Measurements from ENCODE around the gene DNAJA3. TPM values are rescaled to one million over a fixed set of nuclear protein-coding genes. Genes with fewer than 3 reads are reported as not detected.
A peak's percentile ranks its signal among the peaks of the same experiment; 100 is the strongest.

Gene DNAJA3
- total RNA-seq, 2 experiments from 2014 or later: 17.2 to 18.8 TPM

DNA sequence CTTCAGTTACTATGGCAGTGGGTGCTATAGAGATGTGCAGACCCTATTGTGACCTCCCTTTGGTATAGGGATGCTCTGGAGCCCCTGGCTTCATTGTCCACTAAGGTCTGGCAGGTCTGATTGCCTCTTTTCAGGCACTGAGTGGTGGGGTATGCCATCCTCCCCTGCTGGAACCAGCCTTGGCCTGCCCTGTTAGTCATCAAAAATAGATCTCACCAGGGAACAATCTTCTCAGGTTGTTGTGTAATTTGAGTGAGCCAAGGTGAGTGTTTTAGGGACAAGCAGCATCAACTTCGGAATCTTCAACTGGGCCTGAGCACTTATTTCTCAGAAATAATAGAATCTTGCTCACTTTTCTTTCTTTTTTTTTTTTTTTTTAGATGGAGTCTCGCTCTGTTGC, 70.1 kb downstream of the DNAJA3 start:
- CTCF ChIA-PET: no interaction called here
- peaks cover 82% of the 10 kb centered on the region for H3K4me1 ChIP-seq (ENCODE audit: insufficient read depth, low read length)
- no peak overlapping the region for H3K4me3 ChIP-seq (ENCODE audit: low read length)
- peaks cover 61% of the 10 kb centered on the region for H3K36me3 Mint-ChIP-seq (ENCODE audit: low read depth)
- no peak overlapping the region for H3K27ac ChIP-seq (ENCODE audit: low read depth in 1 of 2, low read length in 2 of 2)
- TF ChIP-seq, protein P1, sequence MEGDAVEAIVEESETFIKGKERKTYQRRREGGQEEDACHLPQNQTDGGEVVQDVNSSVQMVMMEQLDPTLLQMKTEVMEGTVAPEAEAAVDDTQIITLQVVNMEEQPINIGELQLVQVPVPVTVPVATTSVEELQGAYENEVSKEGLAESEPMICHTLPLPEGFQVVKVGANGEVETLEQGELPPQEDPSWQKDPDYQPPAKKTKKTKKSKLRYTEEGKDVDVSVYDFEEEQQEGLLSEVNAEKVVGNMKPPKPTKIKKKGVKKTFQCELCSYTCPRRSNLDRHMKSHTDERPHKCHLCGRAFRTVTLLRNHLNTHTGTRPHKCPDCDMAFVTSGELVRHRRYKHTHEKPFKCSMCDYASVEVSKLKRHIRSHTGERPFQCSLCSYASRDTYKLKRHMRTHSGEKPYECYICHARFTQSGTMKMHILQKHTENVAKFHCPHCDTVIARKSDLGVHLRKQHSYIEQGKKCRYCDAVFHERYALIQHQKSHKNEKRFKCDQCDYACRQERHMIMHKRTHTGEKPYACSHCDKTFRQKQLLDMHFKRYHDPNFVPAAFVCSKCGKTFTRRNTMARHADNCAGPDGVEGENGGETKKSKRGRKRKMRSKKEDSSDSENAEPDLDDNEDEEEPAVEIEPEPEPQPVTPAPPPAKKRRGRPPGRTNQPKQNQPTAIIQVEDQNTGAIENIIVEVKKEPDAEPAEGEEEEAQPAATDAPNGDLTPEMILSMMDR (IDR thresholded peaks at IDR 0.05): no peak
- no peaks in the 10 kb centered on the region for H3K9me3 Mint-ChIP-seq
- POLR2A ChIA-PET: interaction anchor here (2.2 kb wide), 1 partner anchor 10 kb away, joined by 9 read pairs; no protein-coding TSS in a partner anchor
- ATAC-seq (ENCODE audit: poor library complexity) (no peak), DNase-seq (no peak)
- intact Hi-C loops (cut with DNase I, micrococcal nuclease): no loop called here
- H3K27ac Mint-ChIP-seq: peak overlapping the region; percentile 87
- H3K36me3 ChIP-seq (ENCODE audit: insufficient read depth, low read length): peaks cover 41% of the 10 kb centered on the region
- no peaks in the 10 kb centered on the region for H3K9me3 ChIP-seq (ENCODE audit: control insufficient read depth in 1 of 2, insufficient read depth in 1 of 2, low read length in 2 of 2)
- no peak overlapping the region for H3K4me3 Mint-ChIP-seq
- no peaks in the 10 kb centered on the region for H3K27me3 Mint-ChIP-seq
- peaks cover 88% of the 10 kb centered on the region for H3K4me1 Mint-ChIP-seq (ENCODE audit: low read depth)
- H3K27me3 ChIP-seq (ENCODE audit: control insufficient read depth in 1 of 2, insufficient read depth in 2 of 2, low read length in 2 of 2): no peaks in the 10 kb centered on the region

DNA sequence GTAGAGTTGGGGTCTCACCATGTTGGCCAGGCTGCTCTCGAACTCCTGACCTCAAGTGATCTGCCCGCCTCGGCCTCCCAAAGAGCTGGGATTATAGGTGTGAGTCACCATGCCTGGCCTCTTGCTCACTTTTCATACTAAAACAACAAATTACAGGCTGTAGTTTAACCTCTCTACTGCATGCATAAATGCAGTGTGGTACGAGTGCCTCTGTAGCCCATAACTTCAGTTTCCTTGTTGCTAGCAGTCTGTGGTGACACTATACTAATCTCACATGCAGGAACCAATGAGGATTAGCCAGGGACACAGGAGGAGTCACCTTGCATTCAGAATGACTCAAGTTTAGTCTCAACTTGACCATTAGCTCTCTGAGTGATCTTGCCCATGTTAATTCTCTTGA, 70.6 kb downstream of the DNAJA3 start:
- Histone ChIP-seq H3K27me3 (ENCODE audit: control insufficient read depth in 1 of 2, insufficient read depth in 2 of 2, low read length in 2 of 2) (no peaks in the 10 kb centered on the region), H3K36me3 (ENCODE audit: insufficient read depth, low read length) (peaks cover 36% of the 10 kb centered on the region), H3K4me3 (ENCODE audit: low read length) (no peak overlapping the region), H3K9me3 (ENCODE audit: control insufficient read depth in 1 of 2, insufficient read depth in 1 of 2, low read length in 2 of 2) (no peaks in the 10 kb centered on the region), H3K4me1 (ENCODE audit: insufficient read depth, low read length) (peaks cover 82% of the 10 kb centered on the region), H3K27ac (ENCODE audit: low read depth in 1 of 2, low read length in 2 of 2) (no peak overlapping the region)
- no peak for DNase-seq
- ATAC-seq (ENCODE audit: poor library complexity): no peak
- no peaks in the 10 kb centered on the region for H3K27me3 Mint-ChIP-seq
- intact Hi-C loops (cut with DNase I, micrococcal nuclease): no loop called here
- H3K4me3 Mint-ChIP-seq: no peak overlapping the region
- POLR2A ChIA-PET: interaction anchor here (2.2 kb wide), 1 partner anchor 9 kb away, joined by 9 read pairs; no protein-coding TSS in a partner anchor
- H3K36me3 Mint-ChIP-seq (ENCODE audit: low read depth): peaks cover 57% of the 10 kb centered on the region
- no peaks in the 10 kb centered on the region for H3K9me3 Mint-ChIP-seq
- CTCF ChIA-PET: interaction anchor here (7.1 kb wide), 1 partner anchor 19 kb away, joined by 54 read pairs; the partner anchor contains the start of gene HMOX2
- peak overlapping the region; percentile 87 for H3K27ac Mint-ChIP-seq
- TF ChIP-seq, protein P1 (IDR thresholded peaks at IDR 0.05): no peak
- peaks cover 88% of the 10 kb centered on the region for H3K4me1 Mint-ChIP-seq (ENCODE audit: low read depth)

DNA sequence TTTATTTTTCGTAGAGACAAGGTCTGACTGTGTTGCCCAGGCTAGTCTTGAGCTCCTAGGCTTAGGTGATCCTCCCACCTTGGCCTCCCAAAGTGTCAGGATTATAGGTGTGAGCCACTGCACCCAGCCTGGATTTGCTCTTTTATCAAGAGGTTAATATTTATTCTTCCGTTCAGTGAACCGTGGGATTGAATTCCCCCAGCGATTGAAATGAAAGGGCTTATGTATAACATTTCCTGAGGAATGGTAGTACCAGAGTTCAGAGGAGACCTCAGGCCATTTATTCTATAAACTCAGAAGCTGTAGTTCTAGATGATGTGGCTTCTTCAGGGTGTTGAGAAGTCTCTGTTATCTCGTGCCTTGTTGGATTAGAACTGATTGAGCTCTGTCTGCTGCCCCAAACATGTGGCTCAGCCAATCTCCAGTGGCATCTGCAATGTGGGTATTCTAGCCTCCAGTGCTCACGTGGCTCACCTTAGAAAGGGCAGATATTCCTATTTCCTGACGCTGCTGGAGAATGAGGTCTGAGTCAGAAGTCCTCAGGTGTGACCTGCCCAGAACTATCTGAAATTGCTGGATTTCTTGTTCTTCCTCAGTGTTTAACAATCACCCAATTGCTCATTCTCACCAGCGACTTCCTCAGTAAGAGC, 73.0 kb downstream of the DNAJA3 start:
- H3K27ac ChIP-seq (ENCODE audit: low read depth in 1 of 2, low read length in 2 of 2): no peak overlapping the region
- ChIA-PET CTCF (interaction anchor here (2.1 to 7.1 kb wide), 2 partner anchors 10 to 22 kb away, joined by 5 to 54 read pairs; partner anchors contain the start of gene HMOX2), POLR2A (interaction anchor here (1.4 to 4.9 kb wide), 3 partner anchors 10 to 82 kb away, joined by 3 to 66 read pairs (median 7); partner anchors contain the start of genes CDIP1 and CORO7)
- peaks cover 92% of the 10 kb centered on the region for H3K4me1 Mint-ChIP-seq (ENCODE audit: low read depth)
- DNase-seq (no peak), ATAC-seq (ENCODE audit: poor library complexity) (no peak)
- TF ChIP-seq, protein P1 (IDR thresholded peaks at IDR 0.05): no peak
- peak overlapping the region; percentile 38 for H3K4me3 Mint-ChIP-seq
- H3K9me3 ChIP-seq (ENCODE audit: control insufficient read depth in 1 of 2, insufficient read depth in 1 of 2, low read length in 2 of 2): no peaks in the 10 kb centered on the region
- H3K27me3 Mint-ChIP-seq: no peaks in the 10 kb centered on the region
- peak overlapping the region; percentile 97 for H3K27ac Mint-ChIP-seq
- H3K36me3 Mint-ChIP-seq (ENCODE audit: low read depth): peaks cover 54% of the 10 kb centered on the region
- intact Hi-C loops (cut with DNase I, micrococcal nuclease): no loop called here
- no peaks in the 10 kb centered on the region for H3K9me3 Mint-ChIP-seq
- peaks cover 28% of the 10 kb centered on the region for H3K36me3 ChIP-seq (ENCODE audit: insufficient read depth, low read length)
- H3K4me1 ChIP-seq (ENCODE audit: insufficient read depth, low read length): peaks cover 80% of the 10 kb centered on the region
- no peaks in the 10 kb centered on the region for H3K27me3 ChIP-seq (ENCODE audit: control insufficient read depth in 1 of 2, insufficient read depth in 2 of 2, low read length in 2 of 2)
- no peak overlapping the region for H3K4me3 ChIP-seq (ENCODE audit: low read length)

All from CD4-positive, alpha-beta T cell (primary cell).